GM19395 (cell line): Measurements from ENCODE around the gene CAND2.

Experiments used
- ATAC-seq: cut with Tn5 transposase; IDR thresholded peaks from one replicate; pipeline ENCODE4 v1.9.1; 2021; ENCODE audit warnings: mild to moderate bottlenecking, moderate library complexity; ENCODE audit not compliant: unreplicated experiment

Gene CAND2

GRCh38 chr3:12882336-12883310 lies 86.1 kb downstream of the CAND2 start:
- no peak for ATAC-seq

- no peak for ATAC-seq
These were observed 87.8 kb downstream of the CAND2 start for GRCh38 chr3:12884186-12884680.
